AG04450 (cell line): ENCODE data around the gene IDI1. TPM values are rescaled to one million over a fixed set of nuclear protein-coding genes. Genes with fewer than 3 reads are reported as not detected.

ENCODE experiments used
- CTCF ChIA-PET: fragments of 300-600, 350-600 bp; formaldehyde crosslinking; extraction: SDS; loops from one replicate; lab custom pipeline; 2022; ENCODE audit warnings: antibody characterized with exemption, inconsistent platforms; lab: Charles Lee
- POLR2A ChIA-PET: fragments of 350-600 bp; formaldehyde crosslinking; extraction: SDS; loops from one replicate; lab custom pipeline; 2021; ENCODE audit warnings: antibody characterized with exemption, inconsistent platforms; lab: Yijun Ruan, JAX
- DNase-seq: peaks from one replicate; pipeline ENCODE4 v3.0.0-alpha.2; 2011; ENCODE audit warnings: low read depth, low spot score
- H3K27ac ChIP-seq: one replicate; pipeline ENCODE4 v1.5.1; 2012; ENCODE audit warnings: low read depth, low read length, control low read depth
- H3K27me3 ChIP-seq: one replicate; pipeline ENCODE4 v1.6.0; 2012; ENCODE audit warnings: low read length; ENCODE audit not compliant: control insufficient read depth, insufficient read depth
- H3K4me3 ChIP-seq: 2 replicates; pipeline ENCODE4 v1.5.1; 2011; ENCODE audit warnings: mild to moderate bottlenecking, low read depth, low read length, control low read depth
- H3K9me3 ChIP-seq: 2 replicates; pipeline ENCODE4 v1.5.1; 2012; ENCODE audit warnings: low read length; ENCODE audit not compliant: control insufficient read depth, insufficient read depth
- CTCF ChIP-seq: IDR thresholded peaks from 2 replicates; pipeline ENCODE4 v1.5.1; 2011; ENCODE audit warnings: low read depth, low read length, control low read depth, inconsistent platforms
- polyA plus RNA-seq: library from polyadenylated mRNA; depleted of rRNA; stranded (reverse); fragments of >200 nt; gene quantifications from 2 replicates; pipeline ENCODE4 v1.2.3, GENCODE V29; 2011

The IDI1 gene
- polyA plus RNA-seq, 1 experiment = 37.6 TPM

DNA sequence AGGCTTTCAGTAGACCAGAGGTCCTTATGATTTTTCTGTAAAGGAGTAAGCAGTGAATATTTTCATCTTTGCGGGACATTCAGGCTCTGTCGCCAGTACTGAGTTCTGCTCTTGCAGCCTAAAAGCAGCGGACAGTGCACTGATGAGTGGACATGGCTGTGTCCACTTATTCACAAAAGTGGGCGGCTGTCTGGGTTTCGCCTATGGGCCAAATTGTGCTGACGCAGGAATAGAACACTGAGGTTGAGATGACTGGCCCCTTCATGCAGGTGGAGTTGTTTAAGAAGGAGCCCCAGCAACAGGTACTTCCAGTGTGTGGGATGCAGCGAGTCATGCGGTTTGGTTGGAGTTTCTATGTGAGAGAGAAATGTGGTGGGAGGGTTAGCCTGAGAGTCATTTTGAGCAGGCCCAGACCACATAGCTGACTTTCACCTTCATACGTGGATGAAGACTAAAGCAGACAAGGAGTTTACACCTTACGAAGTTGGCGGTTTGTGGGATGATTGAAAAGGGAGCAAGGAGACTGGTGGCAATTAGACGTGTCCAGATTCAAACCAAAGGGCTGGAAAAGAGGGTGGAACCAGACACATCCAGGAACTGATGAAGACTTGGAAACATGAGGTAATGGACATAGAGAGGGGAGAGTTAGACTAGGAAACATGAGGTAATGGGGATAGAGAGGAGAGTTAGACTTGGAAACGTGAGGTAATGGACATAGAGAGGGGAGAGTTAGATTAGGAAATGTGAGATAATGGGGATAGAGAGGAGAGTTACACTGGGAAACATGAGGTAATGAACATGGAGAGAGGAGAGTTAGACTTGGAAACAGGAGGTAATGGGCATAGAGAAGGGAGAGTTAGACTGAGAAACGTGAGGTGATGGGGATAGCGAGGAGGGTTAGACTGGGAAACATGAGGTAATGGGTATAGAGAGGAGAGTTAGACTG, 45.5 kb upstream of the IDI1 start:
- DNase-seq = no peak
- H3K9me3 ChIP-seq = no peaks in the 10 kb centered on the region
- H3K4me3 ChIP-seq = no peak overlapping the region
- H3K27ac ChIP-seq = no peak overlapping the region
- ChIA-PET POLR2A (no interaction called here), CTCF (no interaction called here)
- H3K27me3 ChIP-seq = no peaks in the 10 kb centered on the region
- no peak for TF ChIP-seq CTCF

- ChIA-PET CTCF (no interaction called here), POLR2A (no interaction called here)
- Histone ChIP-seq H3K9me3 (no peaks in the 10 kb centered on the region), H3K27me3 (no peaks in the 10 kb centered on the region), H3K4me3 (no peak overlapping the region), H3K27ac (no peak overlapping the region)
- no peak for DNase-seq
- TF ChIP-seq CTCF = no peak
Measured at GRCh38 chr10:1093696-1094095, 44.8 kb upstream of the IDI1 start.

DNA sequence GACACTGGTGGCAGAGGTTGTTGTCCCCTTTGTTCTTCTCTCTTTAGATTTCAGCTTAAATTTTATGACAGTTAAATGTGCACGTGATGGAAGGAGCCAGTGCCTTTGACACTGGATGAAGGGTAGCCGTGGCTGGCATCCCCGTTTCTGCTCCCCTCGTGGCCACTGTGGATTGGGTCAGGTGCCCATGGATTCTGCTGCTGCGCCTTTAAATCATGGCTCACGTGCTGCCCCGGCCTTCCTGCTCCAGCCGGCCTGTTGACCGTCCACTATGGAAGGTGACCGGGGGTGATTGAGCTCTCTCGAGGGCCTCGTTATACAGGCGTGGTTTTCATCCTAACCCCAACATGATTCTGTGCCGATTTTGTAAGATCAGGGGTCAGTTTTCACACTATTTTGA, 41.8 kb upstream of the IDI1 start:
- Histone ChIP-seq H3K4me3 (no peak overlapping the region), H3K27me3 (no peaks in the 10 kb centered on the region), H3K9me3 (no peaks in the 10 kb centered on the region), H3K27ac (no peak overlapping the region)
- POLR2A ChIA-PET = no interaction called here
- CTCF ChIA-PET = no interaction called here
- no peak for DNase-seq
- no peak for TF ChIP-seq CTCF

GRCh38 chr10:1089017-1089689, 40.2 kb upstream of the IDI1 start:
- Histone ChIP-seq H3K27ac (no peak overlapping the region), H3K9me3 (no peaks in the 10 kb centered on the region), H3K4me3 (no peak overlapping the region), H3K27me3 (no peaks in the 10 kb centered on the region)
- POLR2A ChIA-PET = no interaction called here
- CTCF ChIA-PET = no interaction called here
- no peak for TF ChIP-seq CTCF
- no peak for DNase-seq

DNA sequence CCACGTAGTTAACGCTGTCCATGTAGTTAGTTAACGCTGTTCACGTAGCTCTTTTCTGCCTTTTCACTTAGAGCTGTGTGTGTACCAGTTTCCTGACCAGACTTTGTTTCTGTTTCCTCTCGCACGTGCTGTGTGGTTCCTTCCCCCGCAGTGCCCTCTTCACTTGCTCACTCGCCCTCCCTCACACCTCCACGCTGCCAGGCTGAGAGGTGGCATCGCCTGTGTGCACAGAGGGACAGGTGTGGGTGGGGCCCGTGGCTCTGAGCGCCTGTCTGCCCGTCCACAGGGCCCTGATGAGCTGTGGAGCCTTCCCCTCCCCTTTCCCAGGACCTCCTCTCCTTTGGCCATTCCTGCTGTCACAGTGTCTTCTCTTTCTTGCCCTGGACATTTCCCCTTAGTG, 37.9 kb upstream of the IDI1 start:
- ChIA-PET POLR2A (no interaction called here), CTCF (no interaction called here)
- H3K4me3 ChIP-seq = no peak overlapping the region
- no peaks in the 10 kb centered on the region for H3K9me3 ChIP-seq
- DNase-seq = no peak
- TF ChIP-seq CTCF = no peak
- no peak overlapping the region for H3K27ac ChIP-seq
- no peaks in the 10 kb centered on the region for H3K27me3 ChIP-seq
